ENCODE measurements around the gene DUT.
A peak's percentile ranks its signal among the peaks of the same experiment; 100 is the strongest.

GRCh38 chr15:48352474-48353072 lies 21.3 kb downstream of the DUT start:
- TF ChIP-seq EZH2 (IDR thresholded peaks at IDR 0.05; ENCODE audit: insufficient read depth, low read length) (no peak), CTCF (IDR thresholded peaks at IDR 0.05; ENCODE audit: insufficient read depth, low read depth, low read length) (peak; percentile 89)
